Measurements from ENCODE around the gene CUX1.
"Not testable (repeated sequence)": the region's sequence is repeated elsewhere in the genome, so short reads cannot be mapped to it uniquely, and the experiment has no call there.

Gene CUX1

GRCh38 chr7:101783381-101784181, 33.8 kb upstream of the CUX1 start:
- DNase-seq (ENCODE audit: low read depth) = no peak
- H3K4me3 ChIP-seq (ENCODE audit: low read length) = no peak overlapping the region
- no peak for TF ChIP-seq CTCF (IDR thresholded peaks at IDR 0.05; ENCODE audit: insufficient read depth, low read depth, low read length, missing control alignments)

- no peak for TF ChIP-seq CTCF (IDR thresholded peaks at IDR 0.05; ENCODE audit: insufficient read depth, low read depth, low read length, missing control alignments)
- no peak for DNase-seq (ENCODE audit: low read depth)
- H3K4me3 ChIP-seq (ENCODE audit: low read length) = no peak overlapping the region
These were observed 32.9 kb upstream of the CUX1 start for GRCh38 chr7:101784292-101785127.

- DNase-seq (ENCODE audit: low read depth) = no peak
- H3K4me3 ChIP-seq (ENCODE audit: low read length) = no peak overlapping the region
- TF ChIP-seq CTCF (IDR thresholded peaks at IDR 0.05; ENCODE audit: insufficient read depth, low read depth, low read length, missing control alignments) = no peak
These were observed 29.6 kb upstream of the CUX1 start for GRCh38 chr7:101787864-101788263.

GRCh38 chr7:101788517-101788916, 28.9 kb upstream of the CUX1 start:
- DNase-seq (ENCODE audit: low read depth) = no peak
- no peak for TF ChIP-seq CTCF (IDR thresholded peaks at IDR 0.05; ENCODE audit: insufficient read depth, low read depth, low read length, missing control alignments)
- H3K4me3 ChIP-seq (ENCODE audit: low read length) = no peak overlapping the region

- H3K4me3 ChIP-seq (ENCODE audit: low read length) = no peak overlapping the region
- no peak for TF ChIP-seq CTCF (IDR thresholded peaks at IDR 0.05; ENCODE audit: insufficient read depth, low read depth, low read length, missing control alignments)
- DNase-seq (ENCODE audit: low read depth) = no peak
These were observed 26.7 kb upstream of the CUX1 start for GRCh38 chr7:101790566-101791293.

- no peak for TF ChIP-seq CTCF (IDR thresholded peaks at IDR 0.05; ENCODE audit: insufficient read depth, low read depth, low read length, missing control alignments)
- H3K4me3 ChIP-seq (ENCODE audit: low read length) = peak overlapping the region; percentile 4
These were observed 25.3 kb upstream of the CUX1 start for GRCh38 chr7:101792051-101792681.

GRCh38 chr7:101792682-101793071, 24.7 kb upstream of the CUX1 start:
- H3K4me3 ChIP-seq (ENCODE audit: low read length); DNase-seq (ENCODE audit: low read depth): not testable (repeated sequence)

More at GRCh38 chr7:101792051-101792681, 25.3 kb upstream of the CUX1 start:
- DNase-seq (ENCODE audit: low read depth) = peak; percentile 97

Measured in epithelial cell of esophagus (primary cell).